B cell (primary cell): ENCODE data around the gene MVK. TPM values are rescaled to one million over a fixed set of nuclear protein-coding genes. Genes with fewer than 3 reads are reported as not detected.

Experiments used
- ATAC-seq: fragments of 200-7000 bp; cut with Tn5 transposase; one replicate; pipeline ENCODE4 v1.10.0; 2021; ENCODE audit warnings: low read depth, mild to moderate bottlenecking, moderate number of reproducible peaks, moderate library complexity
- CTCF ChIA-PET: fragments of 350-600 bp; sonication (Branson Sonifier 250); formaldehyde crosslinking; loops from one replicate; lab custom pipeline; 2021; ENCODE audit warnings: antibody characterized with exemption, inconsistent platforms; lab: Charles Lee
- POLR2A ChIA-PET: fragments of 350-600 bp; sonication (Branson Sonifier 250); formaldehyde crosslinking; loops from one replicate; lab custom pipeline; 2021; ENCODE audit warnings: antibody characterized with exemption; lab: Charles Lee
- DNase-seq: peaks from one replicate; pipeline ENCODE4 v3.0.0; 2013
- H2AFZ ChIP-seq: 2 replicates; pipeline ENCODE4 v1.6.1; 2012; ENCODE audit warnings: mild to moderate bottlenecking, low read depth, low read length; ENCODE audit not compliant: insufficient read depth, poor library complexity, severe bottlenecking
- H3K27ac ChIP-seq, 2 donors: 1 replicate in 1 of 2; 2 replicates in 1 of 2; pipeline ENCODE4 v1.5.1; 2012 to 2013; ENCODE audit warnings: low read length in 2 of 2, mild to moderate bottlenecking in 2 of 2, moderate library complexity in 1 of 2
- H3K27me3 ChIP-seq, 4 experiments: fragments of 200-600 bp in 1 of 4; sonication (generic) in 1 of 4; replicated peaks in 1 of 4; 1 replicate in 2 of 4; 2 replicates in 2 of 4; pipeline versions ENCODE4 v1.6.1 to v1.7.0; 2013 to 2016; ENCODE audit warnings: low read length in 3 of 4, mild to moderate bottlenecking in 2 of 4, mixed read lengths in 1 of 4, moderate library complexity in 1 of 4; ENCODE audit not compliant: insufficient read depth in 4 of 4, control insufficient read depth in 3 of 4; ENCODE audit errors: control extremely low read depth in 1 of 4
- H3K36me3 ChIP-seq, 2 experiments: replicated peaks in 1 of 2; 1 replicate in 1 of 2; 2 replicates in 1 of 2; pipeline versions ENCODE4 v1.6.1 to v1.7.1; 2013; ENCODE audit warnings: low read length in 1 of 2; ENCODE audit not compliant: insufficient read depth in 2 of 2, control insufficient read depth in 1 of 2; ENCODE audit errors: control extremely low read depth in 1 of 2, extremely low read depth in 1 of 2
- H3K4me1 ChIP-seq, 2 donors: fragments of 200-600 bp in 1 of 2; sonication (generic) in 1 of 2; 1 replicate in 1 of 2; 2 replicates in 1 of 2; pipeline versions ENCODE4 v1.5.1 to v1.6.1; 2013 to 2017; ENCODE audit warnings: low read length in 2 of 2; ENCODE audit not compliant: control insufficient read depth in 2 of 2, insufficient read depth in 2 of 2
- H3K4me2 ChIP-seq: replicated peaks from 2 replicates; pipeline ENCODE3; 2012; ENCODE audit warnings: mild to moderate bottlenecking, low read depth, low read length; ENCODE audit not compliant: poor library complexity, severe bottlenecking
- H3K4me3 ChIP-seq, 5 experiments: fragments of 200-600 bp in 1 of 5; sonication (generic) in 1 of 5; 1 replicate in 3 of 5; 2 replicates in 2 of 5; pipeline versions ENCODE4 v1.5.1 to v1.7.0; 2011 to 2016; ENCODE audit warnings: low read length in 4 of 5, mild to moderate bottlenecking in 4 of 5, low read depth in 2 of 5, control low read depth in 1 of 5, moderate library complexity in 1 of 5; ENCODE audit not compliant: insufficient read depth in 1 of 5; ENCODE audit errors: control extremely low read depth in 1 of 5, extremely low read depth in 1 of 5
- H3K79me2 ChIP-seq: fragments of 200-600 bp; sonication (generic); one replicate; pipeline ENCODE4 v1.6.0; 2016; ENCODE audit warnings: low read length; ENCODE audit not compliant: control insufficient read depth, insufficient read depth
- H3K9ac ChIP-seq: fragments of 200-600 bp; sonication (generic); 2 replicates; pipeline ENCODE4 v1.6.1; 2017; ENCODE audit warnings: mild to moderate bottlenecking, low read length, moderate library complexity
- H3K9me3 ChIP-seq, 3 donors: one replicate each; pipeline versions ENCODE4 v1.6.1 to v1.7.1; 2013; ENCODE audit warnings: low read length in 2 of 3; ENCODE audit not compliant: control insufficient read depth in 2 of 3, insufficient read depth in 1 of 3; ENCODE audit errors: control extremely low read depth in 1 of 3
- H4K20me1 ChIP-seq: 2 replicates; pipeline ENCODE4 v1.6.0; 2012; ENCODE audit warnings: mild to moderate bottlenecking, low read length; ENCODE audit not compliant: insufficient read depth, control insufficient read depth, poor library complexity, severe bottlenecking
- H3K27ac Mint-ChIP-seq: one replicate; pipeline ENCODE4 v1.8.0; 2021; ENCODE audit warnings: mixed read lengths
- H3K27me3 Mint-ChIP-seq: one replicate; pipeline ENCODE4 v1.8.0; 2021; ENCODE audit warnings: mixed read lengths
- H3K4me1 Mint-ChIP-seq: one replicate; pipeline ENCODE4 v1.8.0; 2021; ENCODE audit warnings: mixed read lengths
- H3K4me3 Mint-ChIP-seq: one replicate; pipeline ENCODE4 v1.8.0; 2021; ENCODE audit warnings: mixed read lengths
- H3K9me3 Mint-ChIP-seq: one replicate; pipeline ENCODE4 v1.8.0; 2022; ENCODE audit warnings: mixed read lengths; ENCODE audit not compliant: insufficient read depth
- EZH2 ChIP-seq: IDR thresholded peaks from 2 replicates; pipeline ENCODE4 v1.6.1; 2012; ENCODE audit warnings: borderline replicate concordance, low read depth, mild to moderate bottlenecking, moderate library complexity, low read length; ENCODE audit not compliant: insufficient read depth, poor library complexity, severe bottlenecking
- WGBS: methylation state at CpG from one replicate; pipeline ENCODE4 v1.1.5; 2013; ENCODE audit warnings: missing lambda C conversion rate; ENCODE audit not compliant: insufficient coverage; 5-methylcytosine and 5-hydroxymethylcytosine counted together
- intact Hi-C: fragments of 100-400 bp; cut with micrococcal nuclease; formaldehyde crosslinking; loops from one replicate; pipeline ENCODE4 v1.10.0; 2022
- polyA plus RNA-seq: library from polyadenylated mRNA; depleted of rRNA; stranded (reverse); fragments of >200 nt; gene quantifications from 2 replicates; pipeline ENCODE4 v1.2.3, GENCODE V29; 2012
- total RNA-seq, 2 donors: library from RNA; stranded (reverse); fragments of 120-200 nt in 1 of 2; gene quantifications; 1 replicate in 1 of 2; 2 replicates in 1 of 2; pipeline versions ENCODE4 v1.2.3 to v1.2.4, GENCODE V29; 2013 to 2022
- TF ChIP-seq, protein P1 (sequence below): fragments of 200-600 bp; IDR thresholded peaks from one replicate; pipeline ENCODE4 v1.8.0; 2022; ENCODE audit warnings: antibody characterized with exemption, mild to moderate bottlenecking

MVK gene
- total and polyA plus RNA-seq, 2 donors (not counting 1 experiment from before 2014, with no cell fraction given): 12.1 to 12.5 TPM

DNA sequence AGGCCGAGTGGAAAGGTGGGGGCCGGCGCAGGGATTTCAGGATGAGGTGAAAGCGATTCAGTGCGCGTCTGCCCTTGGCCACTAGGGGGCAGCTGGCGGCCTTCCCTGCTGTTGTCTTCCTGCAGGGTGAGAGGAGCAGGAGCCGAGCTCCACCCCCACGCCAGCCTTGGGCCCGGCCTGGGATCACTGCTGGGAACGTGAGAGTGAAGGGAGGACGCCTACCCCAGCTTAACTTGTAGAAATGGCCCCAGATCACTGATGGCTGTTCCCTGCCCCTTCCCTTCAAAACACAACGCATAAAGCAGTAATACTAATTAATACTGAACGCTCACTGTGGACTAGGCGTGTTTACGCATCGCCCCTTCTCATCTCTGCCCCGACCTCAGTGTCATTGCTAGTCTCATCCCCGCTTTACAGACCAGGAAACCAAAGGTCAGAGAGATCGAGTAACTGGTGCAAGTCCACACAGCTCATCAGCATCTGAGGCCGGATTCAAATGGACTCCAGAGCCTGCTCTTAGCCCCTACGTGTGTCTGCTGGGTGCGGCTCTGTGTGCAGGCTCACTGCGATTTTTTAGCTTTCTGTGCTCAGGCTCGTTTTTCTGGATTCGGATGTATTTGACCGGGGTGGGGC, 24.3 kb downstream of the MVK start:
- no peaks in the 10 kb centered on the region for H3K9me3 ChIP-seq
- no peak for TF ChIP-seq EZH2
- TF ChIP-seq, protein P1, sequence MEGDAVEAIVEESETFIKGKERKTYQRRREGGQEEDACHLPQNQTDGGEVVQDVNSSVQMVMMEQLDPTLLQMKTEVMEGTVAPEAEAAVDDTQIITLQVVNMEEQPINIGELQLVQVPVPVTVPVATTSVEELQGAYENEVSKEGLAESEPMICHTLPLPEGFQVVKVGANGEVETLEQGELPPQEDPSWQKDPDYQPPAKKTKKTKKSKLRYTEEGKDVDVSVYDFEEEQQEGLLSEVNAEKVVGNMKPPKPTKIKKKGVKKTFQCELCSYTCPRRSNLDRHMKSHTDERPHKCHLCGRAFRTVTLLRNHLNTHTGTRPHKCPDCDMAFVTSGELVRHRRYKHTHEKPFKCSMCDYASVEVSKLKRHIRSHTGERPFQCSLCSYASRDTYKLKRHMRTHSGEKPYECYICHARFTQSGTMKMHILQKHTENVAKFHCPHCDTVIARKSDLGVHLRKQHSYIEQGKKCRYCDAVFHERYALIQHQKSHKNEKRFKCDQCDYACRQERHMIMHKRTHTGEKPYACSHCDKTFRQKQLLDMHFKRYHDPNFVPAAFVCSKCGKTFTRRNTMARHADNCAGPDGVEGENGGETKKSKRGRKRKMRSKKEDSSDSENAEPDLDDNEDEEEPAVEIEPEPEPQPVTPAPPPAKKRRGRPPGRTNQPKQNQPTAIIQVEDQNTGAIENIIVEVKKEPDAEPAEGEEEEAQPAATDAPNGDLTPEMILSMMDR: peak; percentile 89
- ChIA-PET CTCF (interaction anchor here (0.8 to 3.3 kb wide), 21 partner anchors 9 to 255 kb away, joined by 3 to 58 read pairs (median 4); partner anchors contain the start of genes FAM222A, MMAB and MVK), POLR2A (no interaction called here)
- H3K4me2 ChIP-seq: peak overlapping the region; percentile 53
- no peak overlapping the region for H3K4me3 Mint-ChIP-seq
- H3K36me3 ChIP-seq: no peaks in the 10 kb centered on the region
- no peaks in the 10 kb centered on the region for H3K79me2 ChIP-seq
- H3K27me3 Mint-ChIP-seq: no peaks in the 10 kb centered on the region
- peak; percentile 69 for DNase-seq
- H3K27me3 ChIP-seq: no peaks in the 10 kb centered on the region
- peaks cover 4 to 6% of the 10 kb centered on the region in 2 donors for H3K4me1 ChIP-seq
- H4K20me1 ChIP-seq: no peaks in the 10 kb centered on the region
- intact Hi-C loops: loop anchor here (5.0 kb wide), 1 partner anchor 249 kb away; no protein-coding TSS in a partner anchor
- no peaks in the 10 kb centered on the region for H3K9me3 Mint-ChIP-seq
- H3K27ac Mint-ChIP-seq: no peak overlapping the region
- H3K27ac ChIP-seq: no peak overlapping the region
- H2AFZ ChIP-seq: peak overlapping the region; percentile 5
- no peak overlapping the region for H3K9ac ChIP-seq
- peaks cover 11% of the 10 kb centered on the region for H3K4me1 Mint-ChIP-seq
- no peak overlapping the region for H3K4me3 ChIP-seq
- WGBS: 53% methylated on average over 26 of the region's 27 CpGs
- ATAC-seq: peak; percentile 78

DNA sequence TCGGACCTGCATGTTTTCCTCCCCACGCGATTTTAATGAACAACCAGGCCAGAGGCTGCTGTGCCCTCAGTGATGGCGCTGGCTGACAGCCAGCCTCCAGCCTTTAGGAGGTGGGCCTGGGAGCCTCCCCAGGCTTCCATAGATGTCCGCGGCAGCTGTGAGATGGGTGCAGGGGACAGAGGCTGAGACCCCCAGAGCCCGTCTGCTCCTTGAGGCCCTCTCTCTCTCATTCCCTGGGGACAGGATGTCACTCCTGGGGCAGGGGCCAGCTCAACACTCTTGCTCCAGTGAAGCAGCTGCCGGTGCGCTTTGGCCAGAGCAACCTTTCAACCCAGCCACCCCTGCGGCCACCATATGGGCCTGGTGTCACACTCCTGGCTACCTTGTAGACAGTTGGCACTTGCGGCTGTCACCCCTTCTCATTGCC, 24.8 kb downstream of the MVK start:
- Histone ChIP-seq H2AFZ (no peak overlapping the region), H3K9me3 (no peaks in the 10 kb centered on the region), H3K36me3 (no peaks in the 10 kb centered on the region), H3K4me1 (peaks cover 4 to 6% of the 10 kb centered on the region in 2 donors), H3K9ac (no peak overlapping the region), H3K4me3 (no peak overlapping the region), H3K27me3 (no peaks in the 10 kb centered on the region), H3K4me2 (no peak overlapping the region), H3K79me2 (no peaks in the 10 kb centered on the region), H3K27ac (no peak overlapping the region), H4K20me1 (no peaks in the 10 kb centered on the region)
- Mint-ChIP-seq H3K9me3 (no peaks in the 10 kb centered on the region), H3K27ac (no peak overlapping the region), H3K27me3 (no peaks in the 10 kb centered on the region), H3K4me3 (no peak overlapping the region), H3K4me1 (peaks cover 11% of the 10 kb centered on the region)
- TF ChIP-seq, protein P1: no peak
- TF ChIP-seq EZH2: no peak
- ATAC-seq: no peak
- POLR2A ChIA-PET: no interaction called here
- no peak for DNase-seq
- CTCF ChIA-PET: interaction anchor here (0.8 to 3.3 kb wide), 14 partner anchors 8 to 247 kb away, joined by 3 to 58 read pairs (median 6); no protein-coding TSS in a partner anchor
- 96% methylated on average over 11 of the region's 11 CpGs for WGBS
- intact Hi-C loops: loop anchor here (5.0 kb wide), 1 partner anchor 249 kb away; no protein-coding TSS in a partner anchor
